ENCODE data around the gene CDT1.

The CDT1 gene

GRCh38 chr16:88761143-88761534, 42.5 kb upstream of the CDT1 start:
- Histone ChIP-seq H3K36me3 (ENCODE audit: control insufficient read depth in 2 of 2, insufficient read depth in 2 of 2, low read length in 2 of 2) (peaks cover 0 to 3% of the 10 kb centered on the region in 2 donors), H3K4me3 (ENCODE audit: low read length in 2 of 2) (peak overlapping the region in 1 of 2 donors; percentile 22), H3K9ac (ENCODE audit: low read length in 2 of 2) (no peak overlapping the region), H3K27ac (ENCODE audit: low read length) (peak overlapping the region; percentile 98), H3K4me1 (ENCODE audit: control insufficient read depth, insufficient read depth, low read length) (peaks cover 71% of the 10 kb centered on the region), H3K9me3 (ENCODE audit: control insufficient read depth in 2 of 2, low read length in 2 of 2) (no peaks in the 10 kb centered on the region), H3K27me3 (ENCODE audit: control insufficient read depth in 1 of 2, insufficient read depth in 2 of 2, low read length in 2 of 2) (no peaks in the 10 kb centered on the region)

GRCh38 chr16:88761830-88762229, 41.8 kb upstream of the CDT1 start:
- H3K36me3 ChIP-seq (ENCODE audit: control insufficient read depth in 2 of 2, insufficient read depth in 2 of 2, low read length in 2 of 2) = peaks cover 0 to 3% of the 10 kb centered on the region in 2 donors
- H3K4me3 ChIP-seq (ENCODE audit: low read length in 2 of 2) = no peak overlapping the region
- H3K27me3 ChIP-seq (ENCODE audit: control insufficient read depth in 1 of 2, insufficient read depth in 2 of 2, low read length in 2 of 2) = no peaks in the 10 kb centered on the region
- peak overlapping the region in 1 of 2 donors; percentile 15 for H3K9ac ChIP-seq (ENCODE audit: low read length in 2 of 2)
- H3K9me3 ChIP-seq (ENCODE audit: control insufficient read depth in 2 of 2, low read length in 2 of 2) = no peaks in the 10 kb centered on the region
- H3K4me1 ChIP-seq (ENCODE audit: control insufficient read depth, insufficient read depth, low read length) = peaks cover 78% of the 10 kb centered on the region
- H3K27ac ChIP-seq (ENCODE audit: low read length) = peak overlapping the region; percentile 69

- H3K27me3 ChIP-seq (ENCODE audit: control insufficient read depth in 1 of 2, insufficient read depth in 2 of 2, low read length in 2 of 2) = no peaks in the 10 kb centered on the region
- no peaks in the 10 kb centered on the region for H3K9me3 ChIP-seq (ENCODE audit: control insufficient read depth in 2 of 2, low read length in 2 of 2)
- peak overlapping the region in 1 of 2 donors; percentile 13 for H3K9ac ChIP-seq (ENCODE audit: low read length in 2 of 2)
- H3K4me3 ChIP-seq (ENCODE audit: low read length in 2 of 2) = no peak overlapping the region
- H3K36me3 ChIP-seq (ENCODE audit: control insufficient read depth in 2 of 2, insufficient read depth in 2 of 2, low read length in 2 of 2) = peaks cover 0 to 3% of the 10 kb centered on the region in 2 donors
- H3K4me1 ChIP-seq (ENCODE audit: control insufficient read depth, insufficient read depth, low read length) = peaks cover 83% of the 10 kb centered on the region
- peak overlapping the region; percentile 69 for H3K27ac ChIP-seq (ENCODE audit: low read length)
These were observed 41.2 kb upstream of the CDT1 start for GRCh38 chr16:88762258-88762870.

GRCh38 chr16:88762941-88763340, 40.6 kb upstream of the CDT1 start:
- peak overlapping the region; percentile 69 for H3K27ac ChIP-seq (ENCODE audit: low read length)
- H3K36me3 ChIP-seq (ENCODE audit: control insufficient read depth in 2 of 2, insufficient read depth in 2 of 2, low read length in 2 of 2) = peaks cover 0 to 3% of the 10 kb centered on the region in 2 donors
- peak overlapping the region in 1 of 2 donors; percentile 13 for H3K9ac ChIP-seq (ENCODE audit: low read length in 2 of 2)

GRCh38 chr16:88763502-88764053, 40.0 kb upstream of the CDT1 start:
- Histone ChIP-seq H3K4me1 (ENCODE audit: control insufficient read depth, insufficient read depth, low read length) (peaks cover 84% of the 10 kb centered on the region), H3K9ac (ENCODE audit: low read length in 2 of 2) (no peak overlapping the region), H3K27me3 (ENCODE audit: control insufficient read depth in 1 of 2, insufficient read depth in 2 of 2, low read length in 2 of 2) (no peaks in the 10 kb centered on the region), H3K36me3 (ENCODE audit: control insufficient read depth in 2 of 2, insufficient read depth in 2 of 2, low read length in 2 of 2) (peaks cover 0 to 3% of the 10 kb centered on the region in 2 donors), H3K4me3 (ENCODE audit: low read length in 2 of 2) (no peak overlapping the region), H3K9me3 (ENCODE audit: control insufficient read depth in 2 of 2, low read length in 2 of 2) (no peaks in the 10 kb centered on the region), H3K27ac (ENCODE audit: low read length) (peak overlapping the region; percentile 69)

More at GRCh38 chr16:88762941-88763340, 40.6 kb upstream of the CDT1 start:
- no peaks in the 10 kb centered on the region for H3K9me3 ChIP-seq (ENCODE audit: control insufficient read depth in 2 of 2, low read length in 2 of 2)
- H3K4me1 ChIP-seq (ENCODE audit: control insufficient read depth, insufficient read depth, low read length) = peaks cover 84% of the 10 kb centered on the region
- H3K27me3 ChIP-seq (ENCODE audit: control insufficient read depth in 1 of 2, insufficient read depth in 2 of 2, low read length in 2 of 2) = no peaks in the 10 kb centered on the region
- no peak overlapping the region for H3K4me3 ChIP-seq (ENCODE audit: low read length in 2 of 2)

GRCh38 chr16:88764080-88764479, 39.5 kb upstream of the CDT1 start:
- peaks cover 0 to 3% of the 10 kb centered on the region in 2 donors for H3K36me3 ChIP-seq (ENCODE audit: control insufficient read depth in 2 of 2, insufficient read depth in 2 of 2, low read length in 2 of 2)
- peaks cover 84% of the 10 kb centered on the region for H3K4me1 ChIP-seq (ENCODE audit: control insufficient read depth, insufficient read depth, low read length)
- H3K9me3 ChIP-seq (ENCODE audit: control insufficient read depth in 2 of 2, low read length in 2 of 2) = no peaks in the 10 kb centered on the region
- no peak overlapping the region for H3K4me3 ChIP-seq (ENCODE audit: low read length in 2 of 2)
- H3K27ac ChIP-seq (ENCODE audit: low read length) = no peak overlapping the region
- H3K9ac ChIP-seq (ENCODE audit: low read length in 2 of 2) = no peak overlapping the region
- H3K27me3 ChIP-seq (ENCODE audit: control insufficient read depth in 1 of 2, insufficient read depth in 2 of 2, low read length in 2 of 2) = no peaks in the 10 kb centered on the region

- Histone ChIP-seq H3K4me3 (ENCODE audit: low read length in 2 of 2) (no peak overlapping the region), H3K27me3 (ENCODE audit: control insufficient read depth in 1 of 2, insufficient read depth in 2 of 2, low read length in 2 of 2) (no peaks in the 10 kb centered on the region), H3K4me1 (ENCODE audit: control insufficient read depth, insufficient read depth, low read length) (peaks cover 85% of the 10 kb centered on the region), H3K27ac (ENCODE audit: low read length) (peak overlapping the region; percentile 6), H3K9me3 (ENCODE audit: control insufficient read depth in 2 of 2, low read length in 2 of 2) (no peaks in the 10 kb centered on the region), H3K9ac (ENCODE audit: low read length in 2 of 2) (no peak overlapping the region), H3K36me3 (ENCODE audit: control insufficient read depth in 2 of 2, insufficient read depth in 2 of 2, low read length in 2 of 2) (peaks cover 0 to 3% of the 10 kb centered on the region in 2 donors)
These were observed 38.7 kb upstream of the CDT1 start for GRCh38 chr16:88764913-88765349.

- H3K9ac ChIP-seq (ENCODE audit: low read length in 2 of 2) = peak overlapping the region in 1 of 2 donors; percentile 66
- H3K27me3 ChIP-seq (ENCODE audit: control insufficient read depth in 1 of 2, insufficient read depth in 2 of 2, low read length in 2 of 2) = no peaks in the 10 kb centered on the region
- no peaks in the 10 kb centered on the region for H3K9me3 ChIP-seq (ENCODE audit: control insufficient read depth in 2 of 2, low read length in 2 of 2)
- H3K4me3 ChIP-seq (ENCODE audit: low read length in 2 of 2) = peak overlapping the region in 1 of 2 donors; percentile 15
- H3K4me1 ChIP-seq (ENCODE audit: control insufficient read depth, insufficient read depth, low read length) = peaks cover 85% of the 10 kb centered on the region
- H3K27ac ChIP-seq (ENCODE audit: low read length) = peak overlapping the region; percentile 89
- peaks cover 0 to 3% of the 10 kb centered on the region in 2 donors for H3K36me3 ChIP-seq (ENCODE audit: control insufficient read depth in 2 of 2, insufficient read depth in 2 of 2, low read length in 2 of 2)
These were observed 36.6 kb upstream of the CDT1 start for GRCh38 chr16:88766975-88767374.

- no peaks in the 10 kb centered on the region for H3K27me3 ChIP-seq (ENCODE audit: control insufficient read depth in 1 of 2, insufficient read depth in 2 of 2, low read length in 2 of 2)
- H3K27ac ChIP-seq (ENCODE audit: low read length) = peak overlapping the region; percentile 89
- H3K4me3 ChIP-seq (ENCODE audit: low read length in 2 of 2) = peak overlapping the region; percentile 15 to 46
- peak overlapping the region; percentile 47 to 66 for H3K9ac ChIP-seq (ENCODE audit: low read length in 2 of 2)
- H3K36me3 ChIP-seq (ENCODE audit: control insufficient read depth in 2 of 2, insufficient read depth in 2 of 2, low read length in 2 of 2) = peaks cover 0 to 3% of the 10 kb centered on the region in 2 donors
- H3K9me3 ChIP-seq (ENCODE audit: control insufficient read depth in 2 of 2, low read length in 2 of 2) = no peaks in the 10 kb centered on the region
- peaks cover 85% of the 10 kb centered on the region for H3K4me1 ChIP-seq (ENCODE audit: control insufficient read depth, insufficient read depth, low read length)
These were observed 36.0 kb upstream of the CDT1 start for GRCh38 chr16:88767546-88768070.

GRCh38 chr16:88768071-88768783, 35.4 kb upstream of the CDT1 start:
- peak overlapping the region; percentile 55 to 66 for H3K9ac ChIP-seq (ENCODE audit: low read length in 2 of 2)
- H3K27me3 ChIP-seq (ENCODE audit: control insufficient read depth in 1 of 2, insufficient read depth in 2 of 2, low read length in 2 of 2) = no peaks in the 10 kb centered on the region
- peak overlapping the region; percentile 12 to 40 for H3K4me3 ChIP-seq (ENCODE audit: low read length in 2 of 2)
- H3K27ac ChIP-seq (ENCODE audit: low read length) = peak overlapping the region; percentile 89
- peaks cover 85% of the 10 kb centered on the region for H3K4me1 ChIP-seq (ENCODE audit: control insufficient read depth, insufficient read depth, low read length)
- H3K36me3 ChIP-seq (ENCODE audit: control insufficient read depth in 2 of 2, insufficient read depth in 2 of 2, low read length in 2 of 2) = peaks cover 0 to 3% of the 10 kb centered on the region in 2 donors
- no peaks in the 10 kb centered on the region for H3K9me3 ChIP-seq (ENCODE audit: control insufficient read depth in 2 of 2, low read length in 2 of 2)

Data from stomach smooth muscle (tissue), 2 donors.